ENCODE measurements around the gene SBNO2.

Gene SBNO2

DNA sequence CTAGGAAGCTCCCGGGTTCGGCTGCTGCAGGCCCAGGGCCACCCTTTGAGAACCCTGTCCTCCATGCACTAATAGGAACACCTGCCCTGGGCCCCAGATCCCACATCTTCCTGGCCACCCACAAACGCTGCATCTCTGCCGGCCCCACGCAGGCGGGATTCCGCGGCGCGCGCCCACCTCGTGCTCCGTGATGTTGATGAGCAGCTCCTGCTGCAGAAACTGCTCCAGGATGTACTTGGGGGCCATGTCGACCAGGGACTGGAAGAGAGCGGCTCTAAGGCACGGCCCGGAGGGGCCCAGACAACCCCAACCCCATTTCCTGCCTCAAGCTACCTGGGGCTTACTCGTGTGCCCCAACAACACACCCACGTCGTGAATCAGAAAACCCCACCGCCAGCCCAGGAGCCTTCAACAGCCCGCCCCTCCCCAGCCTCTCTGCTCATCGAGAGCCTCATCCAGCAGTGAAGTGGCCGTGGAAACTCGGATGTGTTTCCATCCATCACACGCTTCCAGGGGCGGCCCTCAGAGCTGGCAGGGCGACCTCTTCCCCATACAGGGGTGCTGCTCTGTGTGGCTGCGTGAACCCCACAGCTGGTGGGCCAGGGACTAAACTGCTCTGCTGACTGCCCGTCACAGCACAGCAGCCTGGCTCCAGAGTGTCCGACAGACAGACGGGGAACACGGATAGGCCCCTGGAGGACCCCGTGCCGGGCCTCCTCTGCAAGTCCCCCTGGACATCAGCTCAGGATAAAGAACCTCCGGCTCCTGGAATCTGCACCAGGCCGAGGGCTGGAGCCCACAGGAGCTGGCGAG lies 83.1 kb downstream of the SBNO2 start:
- no peak for DNase-seq

DNA sequence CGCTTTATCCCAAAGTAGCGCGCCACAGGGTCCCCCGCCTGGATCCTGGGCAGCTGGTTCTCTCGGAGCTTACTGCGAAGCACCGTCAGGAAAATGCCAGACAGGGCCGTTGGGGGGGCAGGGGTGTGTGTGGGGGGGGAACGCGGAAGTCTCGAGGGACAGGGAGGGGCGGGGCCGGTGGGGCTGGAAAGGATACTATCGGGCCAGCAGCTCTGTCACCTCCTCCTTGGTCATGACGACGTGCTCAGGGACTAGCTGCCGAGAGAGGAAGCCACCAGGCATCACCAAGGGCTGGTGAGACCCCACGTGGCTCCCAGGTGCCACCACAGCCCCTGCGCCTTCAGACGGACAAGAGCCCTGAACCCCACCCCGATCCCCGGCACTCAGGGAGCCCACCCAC lies 84.2 kb downstream of the SBNO2 start:
- DNase-seq: no peak

DNA sequence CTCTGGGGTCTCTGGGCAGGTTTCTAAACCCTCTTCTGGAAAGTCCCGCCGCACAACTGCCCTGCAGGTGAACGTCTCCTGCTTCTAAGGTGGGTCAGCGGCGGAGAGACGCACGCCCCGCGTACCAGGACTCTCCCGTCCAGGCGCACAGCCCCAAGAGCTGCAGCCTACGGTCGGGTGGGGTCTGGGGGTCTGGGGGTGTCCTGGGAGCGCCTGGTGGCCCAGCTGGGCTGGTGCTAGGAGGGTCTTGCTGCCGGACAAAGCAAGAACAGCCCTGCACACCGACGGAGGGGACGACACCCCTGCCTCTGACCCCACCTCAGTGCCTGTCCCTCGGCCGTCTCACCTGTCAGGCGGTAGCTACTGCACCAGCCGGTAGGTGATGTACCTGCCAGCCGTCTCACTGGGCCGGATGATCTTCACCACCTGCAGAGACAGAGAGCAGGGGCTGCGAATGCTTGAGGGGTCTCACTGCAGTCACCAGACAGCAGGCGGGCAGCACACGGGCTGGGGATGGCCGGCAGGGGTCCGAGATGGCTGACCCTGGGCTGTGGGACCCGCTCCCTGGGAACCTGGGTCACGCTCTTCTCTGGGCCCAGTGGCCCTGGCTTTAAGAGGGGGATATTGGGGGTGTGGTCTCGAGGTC lies 84.8 kb downstream of the SBNO2 start:
- DNase-seq: no peak

DNA sequence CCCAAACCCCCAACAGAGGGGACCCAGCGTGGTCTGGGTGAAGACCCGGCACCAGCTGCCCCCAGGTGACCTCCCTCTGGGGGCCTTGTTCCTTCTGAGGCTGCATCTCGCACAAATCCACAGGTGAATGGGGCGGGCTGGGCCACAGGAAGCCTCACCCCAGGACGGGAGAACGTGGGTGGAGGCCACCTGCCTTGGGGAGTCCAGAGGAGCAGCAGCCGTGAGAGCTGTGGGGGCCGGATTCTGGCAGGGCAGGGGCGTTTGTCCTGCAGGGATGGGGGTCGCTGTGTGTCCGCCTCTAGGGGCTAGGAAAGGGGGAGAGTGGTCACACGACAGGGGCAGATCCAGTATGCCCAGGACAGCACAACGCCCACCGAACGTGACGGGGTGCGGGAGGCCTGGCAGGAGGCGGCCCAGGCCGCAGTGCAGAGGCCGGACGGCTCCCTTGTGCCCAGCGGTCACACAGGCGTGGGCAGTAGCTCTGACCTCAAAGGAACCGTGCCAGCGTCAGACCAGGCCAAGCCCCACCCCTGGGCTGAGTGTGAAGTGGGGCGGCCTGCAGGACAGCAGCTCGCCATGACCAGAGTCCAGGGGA lies 85.6 kb downstream of the SBNO2 start:
- DNase-seq: no peak

DNA sequence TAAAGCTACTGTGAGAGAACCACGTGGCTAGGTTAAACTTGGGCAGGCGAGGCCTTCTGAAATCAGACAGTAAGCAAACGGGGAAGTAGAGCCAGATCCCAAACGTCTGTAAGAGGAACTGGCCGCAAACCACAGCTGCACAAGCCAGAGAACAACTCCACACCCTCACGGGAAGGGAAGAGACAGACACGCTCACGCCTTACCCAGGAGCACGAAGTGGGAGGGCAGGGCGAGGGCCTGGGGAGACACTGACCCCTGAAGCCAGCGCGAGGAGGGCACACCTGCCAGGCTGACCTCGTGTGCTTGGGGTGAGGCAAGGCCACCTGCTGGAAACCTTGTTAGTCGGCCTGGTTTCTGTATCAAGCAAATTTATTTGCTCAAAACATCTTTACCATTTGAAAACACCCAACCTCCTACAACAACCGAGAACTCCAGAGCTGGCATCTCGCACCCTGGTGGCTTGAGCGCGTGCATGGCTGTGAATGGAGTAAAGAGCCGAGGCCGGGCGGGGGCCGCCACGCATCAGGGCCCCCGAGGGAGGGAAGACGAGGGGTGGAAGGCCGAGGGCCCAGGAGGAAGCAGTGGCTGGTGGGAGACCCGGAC lies 86.2 kb downstream of the SBNO2 start:
- peak in 17 of 51 donors; percentile 9 to 50 (median 22) for DNase-seq

DNA sequence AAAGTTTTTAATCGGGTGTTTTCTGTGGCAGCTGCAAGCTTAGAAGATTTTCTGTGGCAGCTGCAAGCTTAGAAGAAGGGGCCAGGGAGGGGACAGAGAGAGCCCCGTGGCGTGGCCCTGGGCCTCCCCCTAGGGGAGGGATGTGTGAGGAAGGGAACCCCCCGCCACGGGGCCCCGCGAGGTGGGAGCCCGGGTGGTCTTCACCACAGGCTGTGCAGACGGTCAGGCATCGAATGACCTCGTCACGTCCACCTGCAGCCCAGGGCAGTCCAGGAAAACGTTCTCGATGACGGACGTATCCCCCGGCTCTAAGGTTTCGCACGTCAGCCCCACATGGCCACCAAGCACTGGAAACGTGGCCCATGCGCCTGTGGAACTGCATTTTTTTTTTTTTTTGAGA lies 87.5 kb downstream of the SBNO2 start:
- DNase-seq: no peak

DNA sequence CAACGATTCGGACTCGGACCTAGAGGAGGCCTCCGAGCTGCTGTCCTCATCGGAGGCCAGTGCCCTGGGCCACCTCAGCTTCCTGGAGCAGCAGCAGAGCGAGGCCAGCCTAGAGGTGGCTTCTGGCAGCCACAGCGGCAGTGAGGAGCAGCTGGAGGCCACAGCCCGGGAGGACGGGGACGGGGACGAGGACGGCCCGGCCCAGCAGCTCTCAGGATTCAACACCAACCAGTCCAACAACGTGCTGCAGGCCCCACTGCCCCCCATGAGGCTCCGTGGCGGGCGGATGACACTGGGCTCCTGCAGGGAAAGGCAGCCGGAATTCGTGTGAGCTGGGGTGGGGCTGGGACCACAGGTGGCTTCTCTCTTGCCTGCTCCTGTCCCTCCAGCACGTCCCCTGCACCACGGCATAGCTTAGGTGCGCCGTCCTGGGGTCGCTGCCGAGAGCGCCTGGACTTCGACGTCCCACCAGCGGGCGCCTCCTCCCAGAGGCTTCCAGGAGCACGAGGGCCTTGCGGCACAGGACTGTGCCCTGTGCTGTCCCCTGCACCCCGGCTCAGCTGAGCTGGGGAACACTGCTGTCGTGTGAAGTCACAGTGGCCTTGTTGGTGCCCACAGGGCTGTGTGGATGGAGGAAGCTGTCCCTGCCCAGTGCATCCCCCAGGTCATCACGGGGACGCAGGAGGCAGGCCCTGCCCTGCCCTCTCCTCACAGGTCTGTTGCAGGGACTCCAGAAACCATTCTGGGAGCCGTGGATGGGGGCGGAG lies 88.2 kb downstream of the SBNO2 start:
- DNase-seq: no peak

DNA sequence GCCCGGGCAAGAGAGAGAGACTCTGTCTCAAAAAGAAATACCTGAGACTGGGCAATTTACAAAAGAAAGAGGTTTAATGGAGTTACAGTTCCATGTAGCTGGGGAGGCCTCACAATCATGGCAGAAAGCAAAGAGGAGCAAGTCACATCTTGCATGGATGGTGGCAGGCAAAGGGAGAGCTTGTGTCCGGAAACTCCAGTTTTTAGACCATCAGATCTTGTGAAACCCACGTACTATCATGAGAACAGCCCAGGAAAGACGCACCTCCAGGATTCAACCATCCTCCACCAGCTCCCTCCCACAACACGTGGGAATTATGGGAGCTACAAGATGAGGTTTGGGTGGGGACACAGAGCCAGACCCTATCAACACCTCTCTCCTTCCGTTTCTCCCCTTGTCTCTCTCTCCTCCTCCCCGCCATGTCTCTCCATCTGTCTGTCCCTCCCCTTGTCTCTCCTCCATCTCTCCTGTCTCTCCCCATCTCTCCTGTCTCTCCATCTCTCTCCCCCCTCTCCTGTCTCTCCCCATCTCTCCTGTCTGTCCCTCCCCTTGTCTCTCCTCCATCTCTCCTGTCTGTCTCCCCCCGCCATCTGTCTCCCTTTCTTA lies 88.9 kb downstream of the SBNO2 start:
- DNase-seq: no peak

DNA sequence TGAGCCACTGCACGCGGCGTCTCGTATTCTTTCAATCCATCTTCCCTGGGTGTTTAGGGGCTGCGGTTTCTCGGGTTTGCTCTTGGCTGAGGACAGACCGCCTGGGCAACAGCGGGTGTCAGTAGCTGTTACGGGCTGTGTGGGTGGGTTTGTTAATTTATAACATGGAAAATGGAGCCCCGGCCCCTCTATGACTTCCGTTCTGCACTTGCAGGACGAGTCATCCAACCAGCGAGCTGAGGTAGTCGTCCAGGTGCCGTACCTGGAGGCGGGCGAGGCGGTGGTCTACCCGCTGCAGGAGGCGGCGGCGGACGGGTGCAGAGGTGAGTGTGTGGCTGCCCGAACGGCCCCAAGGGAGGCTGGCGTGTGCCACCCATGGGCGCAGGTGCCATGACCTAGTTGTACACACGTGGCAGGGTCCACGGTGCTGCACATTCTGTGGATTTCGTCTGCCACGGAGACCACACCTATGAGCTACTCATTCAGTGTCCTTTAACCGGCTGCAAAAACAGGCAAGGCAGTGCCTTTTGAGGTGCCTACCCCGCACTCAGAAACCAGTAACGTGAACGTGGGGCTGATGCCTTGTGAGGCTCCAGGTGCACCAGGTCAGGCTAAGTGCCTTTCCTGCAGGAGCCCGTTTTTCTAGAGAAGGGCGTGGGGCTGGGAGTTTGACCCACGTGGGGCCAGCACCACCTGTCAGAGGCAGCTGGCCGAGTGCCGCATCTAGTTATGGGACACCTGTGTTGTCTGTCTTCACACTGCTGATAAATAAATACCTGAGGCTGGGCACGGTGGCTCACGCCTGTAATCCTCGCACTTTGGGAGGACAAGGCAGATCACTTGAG lies 89.8 kb downstream of the SBNO2 start:
- no peak for DNase-seq

DNA sequence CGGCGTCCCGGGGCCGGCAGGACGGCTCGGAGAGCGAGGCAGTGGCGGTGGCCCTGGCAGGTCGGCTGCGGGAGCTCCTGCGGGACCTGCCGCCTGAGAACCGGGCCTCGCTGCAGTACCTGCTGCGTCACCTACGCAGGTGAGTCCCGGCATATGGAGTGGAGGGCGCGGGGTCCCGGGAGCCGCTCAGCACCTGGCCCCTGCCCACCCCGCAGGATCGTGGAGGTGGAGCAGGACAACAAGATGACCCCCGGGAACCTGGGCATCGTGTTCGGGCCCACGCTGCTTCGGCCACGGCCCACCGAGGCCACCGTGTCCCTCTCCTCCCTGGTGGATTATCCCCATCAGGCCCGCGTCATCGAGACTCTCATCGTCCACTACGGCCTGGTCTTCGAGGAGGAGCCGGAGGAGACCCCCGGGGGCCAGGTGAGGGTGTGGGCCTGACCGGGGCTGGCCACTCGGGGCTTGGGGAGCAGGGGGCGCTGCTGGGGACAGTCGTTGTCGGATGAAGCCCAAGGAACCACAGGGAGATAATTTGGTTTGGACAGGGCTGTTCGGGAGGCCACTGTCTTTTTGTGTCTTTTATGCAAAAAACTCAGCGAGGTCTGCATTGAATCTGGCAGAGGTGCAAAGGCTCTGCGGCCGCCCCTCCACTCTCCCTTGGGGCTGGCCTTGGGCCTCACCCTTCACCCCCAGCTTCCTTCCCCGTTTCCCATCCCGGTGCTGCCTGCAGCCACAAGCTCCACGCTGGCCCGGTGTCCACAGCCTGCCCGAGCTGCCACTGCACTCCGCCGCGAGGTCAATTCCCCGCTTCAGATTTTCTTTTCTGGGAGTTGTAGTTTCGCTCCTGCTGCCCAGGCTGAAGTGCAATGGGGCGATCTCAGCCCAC lies 90.9 kb downstream of the SBNO2 start:
- DNase-seq: no peak

DNA sequence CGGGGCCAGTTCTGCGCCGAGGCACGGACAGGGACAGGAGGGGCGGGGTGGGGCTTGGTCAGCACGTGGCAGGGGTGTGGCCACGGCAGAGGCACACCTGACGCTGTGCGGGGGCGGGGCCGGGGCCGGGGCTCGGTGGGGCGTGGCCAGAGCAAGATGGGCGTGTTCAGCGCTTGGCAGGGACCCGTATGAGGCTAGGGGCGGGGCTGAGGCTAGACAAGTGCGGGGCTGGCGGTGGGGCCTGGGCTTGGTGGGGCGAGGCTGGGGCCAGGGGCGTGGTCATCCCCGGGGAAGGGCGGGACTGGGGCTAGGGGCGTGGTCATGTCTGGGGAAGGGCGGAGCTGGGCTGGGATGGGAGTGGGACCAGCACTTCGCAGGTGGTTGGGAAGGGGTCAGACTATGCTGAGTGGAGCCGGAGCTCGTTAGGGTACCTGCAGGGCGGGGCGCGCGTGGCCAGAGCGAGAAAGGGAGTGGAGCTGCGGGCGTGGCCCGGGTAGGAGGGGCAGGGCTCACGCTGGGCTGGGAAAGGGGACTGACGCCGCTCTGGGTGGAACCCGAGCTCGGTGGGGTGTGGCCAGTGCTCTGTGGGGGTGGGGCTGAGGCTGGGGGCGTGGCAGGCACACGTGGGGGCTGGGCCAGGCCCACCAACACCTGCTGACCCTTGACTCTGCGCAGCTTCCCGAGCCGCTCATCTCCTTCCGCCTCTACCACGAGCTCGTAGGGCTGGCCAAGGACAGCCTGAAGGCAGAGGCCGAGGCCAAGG lies 91.7 kb downstream of the SBNO2 start:
- DNase-seq: no peak

DNA sequence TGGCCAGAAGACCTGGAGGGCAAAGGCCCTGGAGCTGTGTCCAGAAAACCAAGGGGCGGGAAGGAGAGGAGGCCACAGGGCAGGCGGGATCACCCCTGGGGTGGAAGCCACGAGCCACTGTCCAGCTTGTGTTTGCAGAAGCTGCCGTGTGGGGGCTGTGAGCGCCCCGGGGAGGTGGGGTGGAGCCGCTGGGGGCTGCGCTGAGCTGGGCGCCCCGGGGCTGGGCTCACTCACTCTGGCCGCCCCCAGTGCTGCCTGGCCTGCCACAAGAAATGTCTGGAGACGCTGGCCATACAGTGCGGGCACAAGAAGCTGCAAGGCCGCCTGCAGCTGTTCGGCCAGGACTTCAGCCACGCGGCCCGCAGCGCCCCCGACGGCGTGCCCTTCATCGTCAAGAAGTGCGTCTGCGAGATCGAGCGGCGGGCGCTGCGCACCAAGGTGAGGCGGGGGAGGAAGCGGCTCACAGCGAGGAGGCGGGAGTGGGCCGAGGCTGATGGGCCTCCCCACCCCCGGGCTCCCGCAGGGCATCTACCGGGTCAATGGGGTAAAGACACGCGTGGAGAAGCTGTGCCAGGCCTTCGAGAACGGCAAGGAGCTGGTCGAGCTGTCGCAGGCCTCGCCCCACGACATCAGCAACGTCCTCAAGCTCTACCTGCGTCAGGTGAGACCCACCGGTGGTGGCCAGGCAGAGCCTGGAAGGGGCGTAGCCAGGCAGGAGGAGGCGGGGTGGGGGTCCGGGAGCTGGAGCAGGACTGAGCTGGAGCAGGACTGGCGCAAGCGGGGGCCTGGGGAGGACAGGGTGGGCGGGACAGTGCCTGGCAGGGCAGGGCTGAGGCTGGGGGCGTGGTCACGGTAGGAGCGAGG lies 92.5 kb downstream of the SBNO2 start:
- DNase-seq: no peak

DNA sequence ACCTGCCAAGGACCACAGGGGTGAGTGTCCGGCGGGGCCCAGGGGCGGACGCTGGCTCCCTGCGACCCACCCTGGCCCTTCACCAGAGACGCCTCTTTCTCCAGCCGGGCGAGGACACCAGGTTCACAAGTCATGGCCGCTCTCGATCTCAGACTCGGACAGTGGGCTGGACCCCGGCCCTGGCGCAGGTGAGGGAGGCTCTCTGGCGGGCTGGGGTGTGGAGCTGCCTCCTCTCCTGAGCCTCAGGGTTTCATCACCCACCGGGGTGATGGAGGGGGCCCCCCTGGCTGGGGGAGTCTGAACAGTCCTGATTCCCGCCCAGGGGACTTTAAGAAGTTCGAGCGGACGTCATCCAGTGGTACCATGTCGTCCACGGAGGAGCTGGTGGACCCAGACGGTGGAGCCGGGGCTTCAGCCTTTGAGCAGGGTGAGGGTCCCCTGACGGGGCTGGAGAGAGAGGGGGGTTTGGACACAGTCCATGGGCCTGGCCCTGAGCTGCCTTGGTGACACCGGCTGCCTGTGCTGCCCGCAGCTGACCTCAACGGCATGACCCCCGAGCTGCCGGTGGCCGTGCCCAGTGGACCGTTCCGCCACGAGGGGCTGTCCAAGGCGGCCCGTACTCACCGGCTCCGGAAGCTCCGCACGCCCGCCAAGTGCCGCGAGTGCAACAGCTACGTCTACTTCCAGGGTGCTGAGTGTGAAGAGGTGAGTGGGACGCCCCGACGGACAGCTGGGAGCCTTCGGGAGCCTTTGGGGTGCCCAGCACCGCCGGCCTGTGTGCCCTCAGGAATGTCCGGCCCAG lies 93.5 kb downstream of the SBNO2 start:
- no peak for DNase-seq

DNA sequence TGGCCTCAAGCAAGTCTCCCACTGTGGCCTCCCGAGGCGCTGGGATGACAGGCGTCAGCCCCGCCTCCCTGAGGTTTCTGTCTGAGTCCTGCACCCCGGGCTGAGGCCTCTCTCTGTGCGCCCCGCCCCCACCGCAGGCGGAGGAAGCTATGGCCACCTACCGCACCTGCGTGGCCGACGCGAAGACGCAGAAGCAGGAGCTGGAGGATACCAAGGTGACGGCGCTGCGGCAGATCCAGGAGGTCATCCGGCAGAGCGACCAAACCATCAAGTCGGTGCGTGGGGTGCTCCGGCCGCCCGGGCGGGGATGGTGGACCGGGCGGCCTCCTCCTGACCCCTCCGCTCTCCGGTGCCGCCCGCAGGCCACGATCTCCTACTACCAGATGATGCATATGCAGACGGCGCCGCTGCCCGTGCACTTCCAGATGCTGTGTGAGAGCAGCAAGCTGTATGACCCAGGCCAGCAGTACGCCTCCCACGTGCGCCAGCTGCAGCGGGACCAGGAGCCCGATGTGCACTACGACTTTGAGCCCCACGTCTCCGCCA lies 94.4 kb downstream of the SBNO2 start:
- DNase-seq: no peak

DNA sequence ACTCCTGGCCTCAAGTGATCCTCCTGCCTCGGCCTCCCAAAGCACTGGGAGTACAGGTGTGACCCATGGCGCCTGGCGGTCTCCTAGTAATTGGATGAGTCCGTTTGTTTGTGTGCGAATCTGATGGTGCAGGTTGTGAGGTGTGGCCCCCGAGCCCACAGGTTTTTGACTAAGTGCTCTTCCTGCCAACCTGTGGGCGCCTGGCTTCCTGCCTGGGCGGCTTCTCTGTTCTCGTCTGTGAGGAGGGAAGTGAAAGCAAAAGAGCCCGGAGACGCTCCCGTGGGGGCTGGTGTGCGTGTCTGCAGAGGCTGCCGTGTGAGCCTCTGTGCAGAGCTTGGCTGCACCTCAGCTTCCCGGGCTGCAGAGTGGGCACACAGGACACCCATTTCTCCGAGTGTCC lies 97.1 kb downstream of the SBNO2 start:
- peak in 11 of 51 donors; percentile 8 to 56 (median 23) for DNase-seq

DNA sequence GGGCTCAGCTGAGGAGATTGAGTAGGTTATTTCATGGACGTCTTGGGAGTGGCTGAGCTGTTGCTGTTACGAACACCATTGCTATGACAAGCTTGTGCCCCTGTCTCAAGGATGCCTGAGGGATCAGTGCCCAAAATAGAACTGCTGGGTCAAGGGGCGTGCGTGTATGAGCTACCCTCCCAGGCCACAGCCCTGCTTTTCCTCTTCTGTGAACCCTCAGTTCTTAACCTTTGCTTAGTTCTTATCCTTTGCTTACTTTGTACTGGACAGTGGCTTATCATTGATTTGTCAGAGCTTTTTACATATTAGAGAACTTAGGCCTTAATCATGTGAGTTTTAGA lies 98.1 kb downstream of the SBNO2 start:
- DNase-seq: no peak

Measured in hypothalamus (tissue), 51 donors.